HG02763 (cell line): ENCODE results near the gene DCP1A.
"Not testable (repeated sequence)": the region's sequence is repeated elsewhere in the genome, so short reads cannot be mapped to it uniquely, and the experiment has no call there.

Experiments used
- ATAC-seq: cut with Tn5 transposase; IDR thresholded peaks from one replicate; pipeline ENCODE4 v1.9.1; 2021; ENCODE audit warnings: mild to moderate bottlenecking, moderate library complexity; ENCODE audit not compliant: unreplicated experiment

Gene DCP1A

DNA sequence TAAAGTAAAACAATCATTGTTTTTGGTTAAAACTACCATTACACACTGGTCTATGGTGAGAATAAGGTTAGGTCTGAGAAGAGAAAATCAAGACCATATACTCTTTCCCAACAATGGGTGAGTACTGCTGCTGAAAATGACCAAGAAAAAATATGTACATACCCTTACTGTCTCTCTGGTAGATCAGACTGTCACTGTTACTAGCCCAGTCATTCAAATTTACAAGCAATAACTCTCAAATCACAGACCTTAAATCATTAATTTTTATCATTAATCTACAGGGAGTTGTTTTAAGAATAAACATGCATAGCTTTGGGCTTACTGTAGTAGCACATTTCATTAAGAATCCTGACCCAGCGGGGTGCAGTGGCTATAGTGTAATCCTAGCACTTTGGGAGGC lies 17.4 kb downstream of the DCP1A start:
- no peak for ATAC-seq

DNA sequence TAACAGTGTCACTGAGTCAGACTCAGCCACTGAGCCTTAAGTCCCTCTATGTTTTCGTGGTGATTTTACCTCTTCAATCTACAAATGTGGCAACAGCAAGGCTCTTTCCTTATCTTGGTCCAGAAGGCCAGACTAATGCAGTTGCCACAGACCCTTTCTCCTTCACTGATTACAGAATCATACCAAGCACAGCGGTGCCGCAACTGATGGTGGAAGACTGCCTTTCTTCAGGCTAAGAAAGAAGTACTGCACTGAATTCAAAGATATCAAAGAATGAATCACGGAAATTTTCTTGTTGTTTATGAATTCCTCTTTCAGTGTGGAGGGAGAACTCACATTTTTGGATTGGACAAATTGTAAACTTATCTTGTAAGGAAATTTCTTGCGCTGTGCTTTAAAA lies 18.6 kb downstream of the DCP1A start:
- no peak for ATAC-seq

DNA sequence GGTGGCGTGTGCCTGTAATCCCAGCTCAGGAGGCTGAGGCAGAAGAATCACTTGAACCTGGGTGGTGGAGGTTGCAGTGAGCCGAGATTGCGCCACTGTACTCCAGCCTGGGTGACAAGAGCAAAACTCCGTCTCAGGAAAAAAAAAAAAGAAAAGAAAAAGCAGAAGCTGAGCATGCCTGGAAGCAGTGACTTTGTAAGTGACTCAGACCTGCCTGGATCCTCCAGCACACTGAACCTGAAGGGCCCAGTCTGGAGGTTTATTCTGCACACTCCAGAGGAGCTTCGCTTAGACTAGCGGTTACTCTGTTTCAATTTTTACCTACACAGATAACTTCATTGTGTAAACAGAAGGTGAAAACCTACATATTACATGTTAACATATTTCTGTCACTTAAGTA lies 19.4 kb downstream of the DCP1A start:
- not testable (repeated sequence) for ATAC-seq

DNA sequence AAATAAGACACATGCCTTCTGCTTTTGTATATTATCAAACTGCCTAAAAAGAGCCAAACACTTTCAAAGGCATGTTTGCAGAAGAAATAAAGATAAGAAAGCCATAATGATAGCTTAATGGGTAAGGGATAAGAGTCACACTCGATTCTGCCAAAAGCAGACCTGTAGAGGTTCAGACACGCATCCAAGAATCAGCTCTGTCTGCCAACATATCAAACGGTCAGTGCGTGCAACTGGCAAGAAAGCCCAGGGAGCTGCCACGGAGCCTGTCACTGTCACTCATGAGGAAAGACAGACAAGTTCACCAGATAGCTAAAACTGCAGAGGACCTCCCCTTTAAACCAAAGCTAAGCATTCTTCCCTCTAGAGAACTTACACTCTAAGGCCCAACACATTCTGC lies 23.2 kb downstream of the DCP1A start:
- no peak for ATAC-seq

DNA sequence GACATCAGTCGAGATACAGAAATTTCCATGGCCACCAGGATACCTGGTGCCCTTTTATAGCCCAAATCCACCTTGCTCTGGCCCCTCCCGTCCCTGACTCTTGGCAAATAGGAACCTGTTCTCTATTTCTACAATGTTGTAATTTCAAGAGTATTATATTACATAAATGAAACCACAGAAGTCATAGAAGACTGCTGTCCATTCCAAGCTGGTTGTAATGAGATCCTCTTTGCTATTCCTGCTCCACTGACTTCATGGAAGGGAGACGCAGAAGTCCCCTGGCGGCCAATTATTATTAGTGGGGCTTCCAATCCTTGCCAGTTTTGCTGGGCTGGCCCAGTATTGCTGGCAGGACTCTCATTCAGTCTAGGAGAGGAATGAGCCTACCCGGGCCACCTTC lies 26.6 kb downstream of the DCP1A start:
- no peak for ATAC-seq

DNA sequence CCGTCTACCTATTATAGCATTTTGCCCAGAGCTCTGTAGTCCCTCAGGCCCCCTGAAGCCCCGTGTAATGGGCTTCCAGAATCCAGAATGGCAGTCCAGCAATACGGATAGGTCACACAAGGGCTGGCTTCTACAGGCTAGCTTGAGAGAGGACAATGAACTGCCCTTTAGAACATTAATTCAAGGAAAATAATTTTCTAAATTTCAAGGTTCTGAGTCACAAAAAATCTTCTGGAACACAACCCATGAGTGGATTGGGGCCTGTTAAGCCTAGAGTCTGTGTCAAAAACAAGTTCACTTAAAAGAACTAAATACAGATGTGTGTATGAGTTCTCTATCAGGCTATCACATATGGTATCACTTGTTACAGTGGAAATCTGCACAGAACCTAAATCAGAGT lies 28.8 kb downstream of the DCP1A start:
- ATAC-seq: no peak

DNA sequence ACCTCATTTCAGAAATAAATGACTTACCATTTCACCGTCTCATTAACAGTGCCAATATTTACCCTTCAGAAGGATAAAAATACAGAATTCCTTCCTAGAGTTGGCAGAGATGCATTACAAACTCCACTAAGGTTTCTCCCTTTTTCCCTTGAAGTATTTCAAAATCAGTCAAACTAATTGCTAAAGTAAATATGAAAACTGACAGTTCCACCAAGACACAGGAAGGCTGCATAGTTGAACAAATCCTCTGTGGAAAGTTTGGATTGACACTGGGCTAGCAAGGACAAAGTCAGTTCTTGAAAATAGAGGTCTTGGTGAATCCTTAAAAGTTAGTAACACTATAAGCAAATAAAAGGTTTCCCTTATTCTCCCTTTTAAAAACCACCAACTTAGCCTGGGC lies 34.5 kb downstream of the DCP1A start:
- ATAC-seq: no peak

DNA sequence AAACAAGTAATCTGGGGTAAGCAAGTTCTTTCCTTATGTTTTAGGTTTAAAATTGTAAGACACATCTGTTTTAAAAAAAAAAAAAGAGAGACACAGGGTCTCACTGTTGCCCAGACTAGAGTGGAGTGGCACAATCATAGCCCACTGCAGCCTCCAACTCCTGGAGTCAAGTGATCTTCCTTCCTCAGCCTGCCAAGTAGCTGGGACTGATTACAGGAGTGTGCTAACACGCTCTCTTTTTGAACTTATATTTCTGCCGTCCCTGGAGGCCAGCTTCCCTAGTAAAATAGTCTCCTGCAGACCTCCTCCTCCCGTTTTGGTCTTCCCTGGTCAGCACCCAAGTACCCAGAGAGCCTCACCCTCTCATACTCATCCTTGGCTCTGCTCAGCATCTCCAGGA lies 35.5 kb downstream of the DCP1A start:
- ATAC-seq: no peak

DNA sequence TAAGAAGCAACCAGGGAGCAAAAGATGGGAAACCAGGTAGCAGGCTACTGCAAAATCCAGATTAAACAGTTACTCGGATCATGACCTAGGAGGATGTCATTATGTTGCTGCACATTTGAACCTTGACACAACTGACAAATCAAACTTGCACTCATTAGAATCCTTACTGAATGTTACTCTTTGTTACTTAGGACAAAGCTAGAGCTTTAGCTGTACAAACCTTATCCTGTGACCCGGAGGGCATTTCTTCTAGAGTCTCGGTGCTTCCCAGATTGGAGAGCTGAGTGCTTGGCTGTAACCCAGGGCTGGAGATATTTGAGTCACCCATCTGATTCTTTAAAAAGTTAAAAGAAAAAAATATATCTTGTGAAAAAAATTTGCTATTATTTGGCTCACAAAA lies 43.4 kb downstream of the DCP1A start:
- no peak for ATAC-seq

DNA sequence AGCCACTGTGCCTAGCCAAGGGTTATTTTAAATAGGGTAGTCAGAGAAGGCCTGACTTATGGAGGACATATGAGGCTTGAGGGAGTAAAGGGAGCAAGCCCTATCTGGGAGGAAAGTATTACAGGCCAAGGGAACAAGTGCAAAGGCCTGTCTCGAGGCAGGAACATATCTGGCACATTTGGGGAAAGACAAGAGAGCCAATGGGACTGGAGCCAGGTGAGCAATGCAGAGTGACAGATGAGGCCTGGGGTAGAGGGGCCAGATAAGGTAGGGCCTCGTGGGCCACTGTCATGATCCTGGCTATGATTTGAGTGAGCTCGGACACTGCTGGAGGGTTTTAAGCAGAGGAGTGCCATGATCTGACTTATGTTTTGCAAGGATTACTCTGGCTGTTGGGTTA lies 43.8 kb downstream of the DCP1A start:
- no peak for ATAC-seq

DNA sequence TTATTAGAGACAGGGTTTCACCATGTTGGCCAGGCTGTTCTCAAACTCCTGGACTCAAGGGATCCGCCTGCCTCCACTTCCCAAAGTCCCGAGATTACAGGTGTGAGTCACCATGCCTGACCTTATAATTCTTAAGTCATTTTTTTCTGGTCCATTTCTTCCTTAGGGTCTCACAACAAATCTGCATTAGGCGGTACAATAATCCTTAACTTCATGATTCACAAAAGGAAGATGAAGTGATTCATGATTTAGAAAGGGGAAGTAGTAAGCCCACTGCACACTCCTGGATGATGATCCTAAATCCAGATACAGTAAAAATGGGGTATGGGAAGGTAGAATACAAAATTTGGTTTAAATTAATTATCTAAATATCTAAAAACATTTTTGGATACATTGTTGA lies 46.5 kb downstream of the DCP1A start:
- ATAC-seq: no peak

DNA sequence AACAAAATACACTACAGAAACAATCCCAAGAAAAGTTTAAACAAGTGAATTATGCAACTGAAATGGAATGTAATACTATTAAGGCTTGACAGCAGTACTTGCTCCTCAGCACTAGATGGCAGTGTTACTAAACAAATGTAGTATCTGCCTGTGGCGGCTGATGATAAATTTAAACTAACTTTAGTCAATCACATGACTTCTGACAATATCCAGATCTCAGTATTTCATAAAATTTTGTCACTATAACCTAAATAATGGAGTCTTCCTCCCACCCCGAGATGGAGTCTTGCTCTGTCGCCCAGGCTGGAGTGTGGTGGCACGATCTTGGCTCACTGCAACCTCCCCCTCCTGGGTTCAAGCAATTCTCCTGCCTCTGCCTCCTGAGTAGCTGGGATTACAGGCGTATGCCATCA lies 47.7 kb downstream of the DCP1A start:
- ATAC-seq: not testable (repeated sequence)

DNA sequence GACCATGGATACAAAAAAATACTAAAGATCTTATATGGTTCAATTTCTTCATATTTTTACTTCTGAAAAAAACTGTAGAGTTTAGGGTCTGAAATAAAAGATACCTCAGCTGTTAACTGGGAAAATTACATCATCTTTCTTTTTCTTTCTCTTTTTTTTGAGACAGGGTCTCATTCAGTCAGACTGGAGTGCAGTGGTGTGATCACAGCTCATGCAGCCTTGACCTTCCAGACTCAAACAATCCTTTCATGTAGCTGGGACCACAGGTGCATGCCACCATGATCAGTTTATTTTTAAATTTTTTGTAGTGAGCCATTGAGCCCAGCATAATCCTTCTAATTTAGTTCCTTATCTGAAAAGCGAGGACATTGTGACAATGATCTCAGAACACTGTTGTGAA lies 51.9 kb downstream of the DCP1A start:
- ATAC-seq: no peak

DNA sequence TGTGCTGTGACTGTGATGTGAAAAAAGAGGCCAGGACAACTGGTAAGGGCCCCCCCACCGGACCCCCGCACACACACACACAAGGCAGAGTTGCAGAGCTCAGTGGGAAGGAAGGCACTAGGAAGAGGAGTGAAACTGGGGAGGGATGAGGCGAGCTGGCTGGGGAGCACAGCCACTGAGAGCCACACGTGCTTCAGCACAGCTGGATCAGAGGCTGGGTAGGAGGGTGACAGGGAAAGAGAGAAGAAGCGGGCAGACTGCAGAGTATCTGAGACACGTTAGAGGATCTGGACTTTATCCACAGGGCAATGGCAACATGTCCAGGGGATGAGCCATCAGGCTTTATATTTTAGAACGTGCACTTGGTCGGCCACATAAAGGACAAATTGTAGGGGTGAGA lies 53.5 kb downstream of the DCP1A start:
- ATAC-seq: no peak

DNA sequence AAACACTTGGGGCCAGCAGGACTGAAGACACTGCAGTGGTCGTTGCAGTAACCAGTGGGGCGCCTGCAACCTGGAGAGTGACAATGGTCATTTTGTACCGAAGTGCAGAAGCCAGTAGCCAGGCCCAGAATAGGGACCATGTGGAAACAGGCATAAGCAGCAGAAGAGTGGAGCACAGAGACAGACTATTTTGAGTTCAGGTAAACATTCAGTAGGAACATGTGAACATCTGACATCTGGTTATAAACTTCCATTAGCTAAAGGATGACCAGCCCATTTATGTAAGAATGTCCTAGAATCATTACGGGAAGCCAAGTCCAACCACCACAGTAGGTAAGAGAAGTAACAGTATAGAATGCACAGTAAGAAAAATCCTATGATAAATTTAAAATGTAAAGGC lies 59.1 kb downstream of the DCP1A start:
- no peak for ATAC-seq

DNA sequence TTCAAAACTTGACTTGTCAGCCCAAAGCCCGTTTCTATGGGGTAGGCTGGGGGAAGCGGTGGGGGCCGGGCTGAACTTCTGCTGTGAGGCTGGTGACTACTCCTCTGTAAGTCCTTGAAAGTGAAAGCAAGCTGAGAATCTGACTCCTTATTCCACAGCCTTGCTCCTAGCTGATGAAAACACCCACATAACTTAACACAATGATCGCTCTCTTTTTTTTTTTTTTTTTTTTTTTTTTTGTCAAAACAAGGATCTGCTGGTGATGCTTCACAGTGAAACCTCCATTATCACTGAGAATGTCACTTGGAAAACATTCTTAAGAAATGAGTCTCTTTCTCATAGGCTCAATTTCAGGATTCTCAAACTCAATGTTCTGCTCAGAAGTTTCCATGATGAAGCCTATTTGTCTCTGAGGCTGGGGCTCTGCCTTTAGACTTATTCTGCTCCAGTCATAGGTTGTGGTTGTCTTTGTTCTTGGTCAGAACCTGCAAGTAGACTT lies 60.2 kb downstream of the DCP1A start:
- no peak for ATAC-seq

DNA sequence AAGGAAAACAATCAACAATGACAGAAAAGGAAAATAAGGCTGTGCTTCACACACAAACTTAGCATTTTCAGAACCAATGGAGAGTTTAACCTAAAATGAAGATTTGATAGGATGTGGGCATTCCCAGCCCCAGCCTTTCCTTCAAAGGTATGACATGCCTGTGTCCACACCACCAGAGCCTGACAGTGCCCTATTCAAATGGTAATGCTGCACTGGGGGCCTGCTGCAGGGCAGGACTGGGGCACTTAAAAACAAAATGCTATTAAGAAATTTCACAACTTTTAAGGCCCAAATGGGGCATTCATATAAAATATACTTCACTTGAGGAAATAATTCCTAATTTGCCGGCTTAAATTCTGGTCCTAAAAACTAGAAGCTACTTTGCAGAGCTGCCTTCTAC lies 60.6 kb downstream of the DCP1A start:
- no peak for ATAC-seq

DNA sequence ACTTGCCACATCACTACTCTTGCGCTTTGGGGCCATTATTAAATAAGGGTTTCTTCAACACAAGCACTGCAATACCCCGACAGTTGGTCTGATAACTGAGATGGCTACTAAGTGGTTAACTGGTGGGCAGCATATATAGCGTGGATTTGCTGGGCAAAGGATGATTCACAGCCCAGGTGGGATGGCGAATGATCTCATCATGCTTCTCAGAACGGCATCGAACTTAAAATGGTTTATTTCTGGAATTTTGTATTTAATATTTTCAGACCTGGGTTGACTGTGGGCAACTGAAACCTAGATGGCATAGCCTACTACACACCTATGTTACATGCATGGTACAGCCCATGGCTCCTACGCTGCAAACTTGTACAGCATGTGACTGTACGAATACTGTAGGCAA lies 64.8 kb downstream of the DCP1A start:
- ATAC-seq: no peak

DNA sequence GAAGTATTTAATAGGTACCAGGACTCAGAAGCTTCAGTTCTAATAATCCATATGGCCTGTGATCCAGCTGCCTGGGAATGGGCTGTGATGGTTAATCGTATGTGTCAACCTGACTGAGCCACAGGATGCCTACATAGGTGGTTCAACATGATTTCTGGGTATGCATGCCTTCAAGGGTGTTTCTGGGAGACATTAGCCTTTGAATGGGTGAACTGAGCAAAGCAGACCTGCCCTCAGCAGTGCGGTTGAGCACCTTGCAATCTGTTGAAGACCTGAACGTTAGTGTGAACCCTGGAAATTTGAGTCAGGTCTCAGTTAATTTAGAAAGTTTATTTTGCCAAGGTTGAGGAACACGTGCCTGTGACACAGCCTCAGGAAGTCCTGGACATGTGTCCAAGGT lies 68.7 kb downstream of the DCP1A start:
- no peak for ATAC-seq

DNA sequence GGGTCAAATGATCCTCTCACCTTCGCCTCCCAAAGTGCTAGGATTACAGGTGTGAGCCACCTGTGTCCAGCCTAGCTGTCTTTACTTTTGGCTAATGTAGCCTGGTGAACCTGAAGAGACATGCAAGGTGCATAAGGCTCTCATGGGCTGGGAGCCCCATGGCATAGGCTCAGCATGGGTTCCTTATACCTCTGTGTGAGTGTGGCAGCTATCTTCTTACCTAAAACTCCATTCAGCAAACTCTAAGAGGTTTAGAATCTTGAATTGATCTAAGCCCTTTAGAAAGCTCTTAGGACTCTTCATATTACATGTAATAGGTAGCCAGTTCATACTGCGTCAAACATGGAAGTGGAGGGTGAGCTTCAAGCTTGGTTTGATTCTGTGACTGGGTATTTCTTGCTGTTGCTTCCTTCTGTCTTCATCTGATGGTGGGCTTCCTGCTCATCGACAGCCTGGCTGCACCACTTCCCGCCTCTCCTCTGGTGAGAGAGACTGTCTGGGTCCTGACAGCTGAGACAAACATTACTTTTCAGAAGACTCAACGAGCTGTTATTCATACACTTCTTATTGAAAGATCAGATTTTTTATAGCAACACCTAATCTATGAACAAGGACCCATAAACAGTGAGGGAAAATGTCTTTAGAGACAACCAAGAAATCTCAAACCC lies 72.3 kb downstream of the DCP1A start:
- no peak for ATAC-seq

DNA sequence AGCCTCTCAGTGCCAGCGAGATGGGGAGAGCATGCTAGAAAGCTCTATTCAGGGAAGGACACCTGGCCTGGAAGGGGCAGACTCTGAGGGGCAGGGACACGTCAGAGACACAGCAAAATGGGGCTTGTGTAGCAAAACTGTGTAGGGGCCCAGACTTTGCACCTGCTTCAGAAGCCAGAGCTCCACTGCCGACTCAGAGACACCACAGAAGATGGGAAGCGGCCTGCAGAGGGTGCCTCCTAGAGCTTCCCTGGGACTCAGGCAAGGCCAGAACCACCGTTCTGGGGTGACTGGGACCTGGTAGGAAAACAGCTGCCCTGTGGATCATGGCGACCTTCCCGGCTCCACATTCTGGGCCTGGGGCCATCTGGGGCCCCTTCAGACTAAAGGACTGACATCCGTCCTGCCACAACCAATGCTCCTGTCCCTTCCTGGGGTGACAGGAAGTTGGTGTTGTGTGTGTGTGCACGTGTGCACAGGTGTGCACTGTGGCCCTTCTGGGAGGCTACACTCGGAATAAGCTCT lies 74.1 kb downstream of the DCP1A start:
- ATAC-seq: no peak

DNA sequence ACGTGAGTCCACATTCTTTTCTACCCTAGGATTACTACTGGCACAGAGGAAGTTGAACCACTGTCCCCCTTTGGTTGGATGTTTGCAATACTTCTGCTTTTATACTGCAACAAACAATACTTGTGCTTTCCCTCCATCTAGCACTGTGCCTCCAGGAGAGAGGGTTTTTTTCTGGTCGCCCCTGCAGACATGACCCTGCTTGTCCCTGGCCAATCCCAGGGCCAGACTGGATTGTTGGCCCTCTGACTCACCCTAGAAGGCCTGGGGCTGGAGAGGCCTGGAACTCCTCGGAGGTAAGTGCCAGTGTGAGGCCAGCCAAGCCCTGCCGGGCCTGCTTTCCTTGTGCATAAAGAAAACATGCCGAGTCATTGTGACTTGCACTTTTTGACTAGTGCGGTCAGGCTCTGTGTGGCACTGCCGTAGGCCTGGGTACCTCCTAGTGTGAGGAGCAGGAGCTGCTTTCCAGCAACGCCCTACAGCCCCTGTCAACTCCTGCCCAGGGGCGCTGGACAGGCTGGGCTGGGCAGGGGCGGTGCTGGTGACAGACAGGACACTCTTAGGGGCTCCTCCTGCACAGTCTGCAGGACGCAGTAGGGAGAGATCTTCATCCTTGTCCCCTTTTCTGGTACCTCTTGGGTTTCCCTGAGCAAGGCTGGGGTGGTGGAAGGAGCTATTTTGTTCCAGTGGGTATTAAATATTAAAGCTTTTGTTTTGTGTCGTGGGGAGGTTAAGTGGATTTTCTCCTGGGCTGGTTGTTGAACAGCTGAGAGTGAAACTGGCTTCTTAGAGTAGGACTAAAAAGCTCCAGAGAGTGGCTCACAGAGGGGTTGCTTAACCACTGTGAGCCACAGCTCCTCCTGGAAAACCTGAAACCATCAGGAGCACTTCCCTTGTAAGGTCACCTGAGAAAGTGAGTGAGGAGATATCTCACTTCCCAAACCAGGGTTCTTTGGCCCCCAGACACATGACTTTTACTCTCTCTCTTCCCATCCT lies 77.2 kb downstream of the DCP1A start:
- peak; percentile 57 for ATAC-seq
